Measurements from ENCODE around the gene CCNB3. TPM values are rescaled to one million over a fixed set of nuclear protein-coding genes. Genes with fewer than 3 reads are reported as not detected.

The CCNB3 gene
- total and polyA plus RNA-seq, 9 of the 15 experiments (the other 6 are each of a cell fraction or from before 2014, with no cell fraction given), result 0.05 to 0.25 (median 0.08) TPM; not detected in 3

- TF ChIP-seq PKNOX1 (IDR thresholded peaks at IDR 0.05) (0 out of 2 replicates have a peak, but pooled peaks have one; percentile 7), EWSR1 (IDR thresholded peaks at IDR 0.05; ENCODE audit: borderline replicate concordance, low read depth, partially characterized antibody) (no peak)
Observed at GRCh38 chrX:50168241-50168687, 36.3 kb upstream of the CCNB3 start (continued).

GRCh38 chrX:50169717-50170116 lies 34.8 kb upstream of the CCNB3 start:
- Histone ChIP-seq H2AFZ (ENCODE audit: low read depth, low read length) (peak overlapping the region; percentile 16; the same call in 1 of the 2 replicates), H3K36me3 (ENCODE audit: control insufficient read depth, insufficient read depth, low read length) (no peaks in the 10 kb centered on the region), H4K20me1 (replicated peaks; ENCODE audit: control insufficient read depth, insufficient read depth, low read length) (no peaks in the 10 kb centered on the region), H3K27me3 (ENCODE audit: control insufficient read depth in 2 of 2, insufficient read depth in 2 of 2, low read length in 2 of 2) (no peaks in the 10 kb centered on the region), H3K9me3 (replicated peaks; ENCODE audit: control insufficient read depth, insufficient read depth, low read depth, low read length) (no peaks in the 10 kb centered on the region), H3K4me1 (replicated peaks in 1 of 2; ENCODE audit: control insufficient read depth in 2 of 2, insufficient read depth in 2 of 2, low read length in 2 of 2) (peaks cover 0 to 5% of the 10 kb centered on the region in 2 experiments; a peak in 3 of 5 replicates), H3K27ac (ENCODE audit: extremely low read depth, low read depth, low read length) (no peak overlapping the region; the same call in 2 of the 3 replicates), H3K9me1 (ENCODE audit: control insufficient read depth, insufficient read depth, low read length) (no peaks in the 10 kb centered on the region), H3K9ac (ENCODE audit: insufficient read depth in 1 of 2, low read depth in 2 of 2, low read length in 2 of 2) (no peak overlapping the region; a peak in 1 of 4 replicates), H3K79me2 (ENCODE audit: control insufficient read depth, insufficient read depth, low read length) (no peaks in the 10 kb centered on the region), H3K4me2 (ENCODE audit: insufficient read depth, low read length) (no peak overlapping the region), H3K4me3 (no peak overlapping the region)
- no TSS peak for BruUV-seq (replicated peaks)
- in situ Hi-C loops (cut with MboI), result no loop called here
- ATAC-seq (no peak), DNase-seq (ENCODE audit: extremely low read depth in 1 of 4, low spot score in 3 of 4) (peak in 1 of 4 experiments; percentile 11), FAIRE-seq (no peak)
- ChIA-PET POLR2A (no interaction called here), CTCF (ENCODE audit: low intra/inter-chr PET ratio) (no interaction called here)
- intact Hi-C loops (cut with micrococcal nuclease), result no loop called here
- 2% methylated on average over 3 of the region's 3 CpGs for WGBS (ENCODE audit: insufficient coverage, low coverage, missing lambda C conversion rate)
- TF ChIP-seq LEF1 (IDR thresholded peaks at IDR 0.05) (no peak), SPI1 (IDR thresholded peaks at IDR 0.05; ENCODE audit: borderline replicate concordance, low read depth, low read length) (no peak), TCF3 (CRISPR knock-in tag; IDR thresholded peaks at IDR 0.05) (peak; percentile 51), NUFIP1 (IDR thresholded peaks at IDR 0.05; ENCODE audit: partially characterized antibody) (no peak), ZNF583 (CRISPR knock-in tag; IDR thresholded peaks at IDR 0.05) (no peak), ESRRA (IDR thresholded peaks at IDR 0.05; ENCODE audit: borderline replicate concordance, low read depth) (peak; percentile 37; the same call in 1 of the 2 replicates), CREBBP (IDR thresholded peaks at IDR 0.05; ENCODE audit: low read depth, low read length) (no peak), JUNB (CRISPR knock-in tag; conservative IDR thresholded peaks at IDR 0.05) (no peak), TAL1 (IDR thresholded peaks at IDR 0.05) (peak; percentile 39; the same call in 1 of the 2 replicates), CBFA2T2 (conservative IDR thresholded peaks at IDR 0.05) (0 out of 2 replicates have a peak, but pooled peaks have one; percentile 26), GTF2F1 (IDR thresholded peaks at IDR 0.05; ENCODE audit: low read depth, low read length) (no peak), NCOR1 (IDR thresholded peaks at IDR 0.05) (0 out of 2 replicates have a peak, but pooled peaks have one; percentile 37), TEAD4 (IDR thresholded peaks at IDR 0.05; ENCODE audit: low read length) (peak; percentile 60; the same call in 1 of the 2 replicates), TEAD4 (CRISPR knock-in tag; IDR thresholded peaks at IDR 0.05; ENCODE audit: borderline replicate concordance) (no peak), ZNF174 (CRISPR knock-in tag; IDR thresholded peaks at IDR 0.05) (no peak), CBFA2T3 (IDR thresholded peaks at IDR 0.05) (peak; percentile 74), CHD2 (IDR thresholded peaks at IDR 0.05; ENCODE audit: low read depth, low read length) (no peak), CBX8 (IDR thresholded peaks at IDR 0.05; ENCODE audit: borderline replicate concordance, extremely low read depth, low read depth, low read length, poor library complexity, severe bottlenecking) (no peak), ZKSCAN3 (CRISPR knock-in tag; IDR thresholded peaks at IDR 0.05) (no peak), KHSRP (IDR thresholded peaks at IDR 0.05) (no peak), ZNF140 (CRISPR knock-in tag; IDR thresholded peaks at IDR 0.05) (no peak), IRF2 (CRISPR knock-in tag; IDR thresholded peaks at IDR 0.05) (no peak), RBM25 (IDR thresholded peaks at IDR 0.05; ENCODE audit: low read depth, low read length, severe bottlenecking) (peak; percentile 24), CBX5 (IDR thresholded peaks at IDR 0.05; ENCODE audit: borderline replicate concordance, low read depth) (no peak)

All from K562 (cell line).